Measurements from ENCODE around the gene RRBP1. TPM values are rescaled to one million over a fixed set of nuclear protein-coding genes. Genes with fewer than 3 reads are reported as not detected.

The RRBP1 gene
- total RNA-seq, 1 donor from 2014 or later = 191 TPM

- DNase-seq (ENCODE audit: low spot score) (no peak), ATAC-seq (peak; percentile 5)
These were observed 2.2 kb upstream of the RRBP1 start for GRCh38 chr20:17684077-17684888.

GRCh38 chr20:17683218-17684076 lies 1.4 kb upstream of the RRBP1 start:
- DNase-seq (ENCODE audit: low spot score) (no peak), ATAC-seq (no peak)

- no peak for ATAC-seq
- DNase-seq (ENCODE audit: low spot score) = no peak
These were observed 802 bp upstream of the RRBP1 start for GRCh38 chr20:17682889-17683198.

- DNase-seq (ENCODE audit: low spot score) (no peak), ATAC-seq (no peak)
These were observed 328 bp downstream of the RRBP1 start for GRCh38 chr20:17681726-17682102.

GRCh38 chr20:17680836-17681725 lies 961 bp downstream of the RRBP1 start:
- ATAC-seq (peak; percentile 52), DNase-seq (ENCODE audit: low spot score) (peak; percentile 86)

- ATAC-seq (peak; percentile 34), DNase-seq (ENCODE audit: low spot score) (peak; percentile 84)
These were observed 1.9 kb downstream of the RRBP1 start for GRCh38 chr20:17679941-17680835.

- DNase-seq (ENCODE audit: low spot score) (no peak), ATAC-seq (no peak)
These were observed 3.2 kb downstream of the RRBP1 start for GRCh38 chr20:17678886-17679285.

- DNase-seq (ENCODE audit: low spot score) (no peak), ATAC-seq (no peak)
These were observed 3.7 kb downstream of the RRBP1 start for GRCh38 chr20:17678295-17678694.

- DNase-seq (ENCODE audit: low spot score) (no peak), ATAC-seq (no peak)
These were observed 5.1 kb downstream of the RRBP1 start for GRCh38 chr20:17676942-17677341.

GRCh38 chr20:17676378-17676759 lies 5.7 kb downstream of the RRBP1 start:
- no peak for ATAC-seq
- no peak for DNase-seq (ENCODE audit: low spot score)

GRCh38 chr20:17675519-17676377 lies 6.3 kb downstream of the RRBP1 start:
- no peak for DNase-seq (ENCODE audit: low spot score)
- ATAC-seq = no peak

- DNase-seq (ENCODE audit: low spot score) (peak; percentile 60), ATAC-seq (peak; percentile 67)
These were observed 7.1 kb downstream of the RRBP1 start for GRCh38 chr20:17674722-17675518.

GRCh38 chr20:17673084-17673483 lies 9.0 kb downstream of the RRBP1 start:
- ATAC-seq = no peak
- peak; percentile 32 for DNase-seq (ENCODE audit: low spot score)

- no peak for DNase-seq (ENCODE audit: low spot score)
- no peak for ATAC-seq
These were observed 10.5 kb downstream of the RRBP1 start for GRCh38 chr20:17671565-17671964.

- no peak for ATAC-seq
- no peak for DNase-seq (ENCODE audit: low spot score)
These were observed 11.0 kb downstream of the RRBP1 start for GRCh38 chr20:17671011-17671410.

- DNase-seq (ENCODE audit: low spot score) = no peak
These were observed 12.6 kb downstream of the RRBP1 start for GRCh38 chr20:17669306-17669931.

GRCh38 chr20:17668432-17668831 lies 13.6 kb downstream of the RRBP1 start:
- ATAC-seq = no peak
- DNase-seq (ENCODE audit: low spot score) = no peak

More at GRCh38 chr20:17669306-17669931, 12.6 kb downstream of the RRBP1 start:
- no peak for ATAC-seq

- no peak for DNase-seq (ENCODE audit: low spot score)
These were observed 14.6 kb downstream of the RRBP1 start for GRCh38 chr20:17667445-17667844.

More at GRCh38 chr20:17667445-17667844, 14.6 kb downstream of the RRBP1 start:
- ATAC-seq = no peak
